Urinary bladder (tissue), 4 donors: ENCODE results near the gene HMCN1. TPM values are rescaled to one million over a fixed set of nuclear protein-coding genes. Genes with fewer than 3 reads are reported as not detected.
"Not testable (repeated sequence)": the region's sequence is repeated elsewhere in the genome, so short reads cannot be mapped to it uniquely, and the experiment has no call there.

ENCODE experiments used
- DNase-seq: peaks from one replicate; pipeline ENCODE4 v3.0.0-alpha.2; 2015; ENCODE audit errors: extremely low spot score
- H3K27ac ChIP-seq: one replicate; pipeline ENCODE4 v1.5.1; 2013; ENCODE audit warnings: low read depth, mild to moderate bottlenecking, moderate library complexity
- H3K36me3 ChIP-seq: one replicate; pipeline ENCODE4 v1.6.1; 2013; ENCODE audit warnings: mild to moderate bottlenecking, moderate library complexity; ENCODE audit not compliant: insufficient read depth
- H3K4me1 ChIP-seq: one replicate; pipeline ENCODE4 v1.6.1; 2013; ENCODE audit warnings: mild to moderate bottlenecking, moderate library complexity; ENCODE audit not compliant: insufficient read depth
- H3K4me3 ChIP-seq: one replicate; pipeline ENCODE4 v1.5.1; 2013; ENCODE audit warnings: low read depth, low read length
- WGBS: extraction: QIAGEN DNeasy Blood & Tissue Kit; methylation state at CpG from one replicate; pipeline ENCODE4 v1.1.7; 2013; 5-methylcytosine and 5-hydroxymethylcytosine counted together
- polyA plus RNA-seq: library from polyadenylated mRNA; stranded (reverse); fragments of 200-250 nt; gene quantifications from one replicate; pipeline ENCODE4 v1.2.3, GENCODE V29; 2013
- total RNA-seq: library from RNA; depleted of rRNA; stranded (reverse); fragments of >200 nt; gene quantifications from one replicate; pipeline ENCODE4 v1.2.3, GENCODE V29; 2014
- donor health status: healthy with polysubstance abuse.
- donor health status: healthy.

Gene HMCN1
- total and polyA plus RNA-seq, 2 donors, result 2.5 to 36.9 TPM

GRCh38 chr1:186193224-186193623 lies 459.0 kb downstream of the HMCN1 start:
- Histone ChIP-seq H3K27ac (no peak overlapping the region), H3K36me3 (no peaks in the 10 kb centered on the region), H3K4me3 (no peak overlapping the region), H3K4me1 (no peaks in the 10 kb centered on the region)
- DNase-seq, result no peak
- 84% methylated on average over 2 of the region's 2 CpGs for WGBS

- DNase-seq, result no peak
- no peak overlapping the region for H3K4me3 ChIP-seq
- 95% methylated on average over 2 of the region's 2 CpGs for WGBS
Measured at GRCh38 chr1:186194107-186194756, 460.0 kb downstream of the HMCN1 start.

GRCh38 chr1:186195377-186195931 lies 461.3 kb downstream of the HMCN1 start:
- 75% methylated on average over 3 of the region's 3 CpGs for WGBS
- Histone ChIP-seq H3K27ac (no peak overlapping the region), H3K36me3 (no peaks in the 10 kb centered on the region), H3K4me3 (no peak overlapping the region), H3K4me1 (no peaks in the 10 kb centered on the region)
- no peak for DNase-seq

More at GRCh38 chr1:186194107-186194756, 460.0 kb downstream of the HMCN1 start:
- H3K4me1 ChIP-seq, result no peaks in the 10 kb centered on the region
- no peaks in the 10 kb centered on the region for H3K36me3 ChIP-seq
- no peak overlapping the region for H3K27ac ChIP-seq

- WGBS, result 86% methylated on average over 5 of the region's 5 CpGs
- H3K27ac ChIP-seq, result no peak overlapping the region
- no peak overlapping the region for H3K4me3 ChIP-seq
- DNase-seq, result no peak
- no peaks in the 10 kb centered on the region for H3K36me3 ChIP-seq
- no peaks in the 10 kb centered on the region for H3K4me1 ChIP-seq
Measured at GRCh38 chr1:186202271-186202764, 468.1 kb downstream of the HMCN1 start.

- H3K27ac ChIP-seq, result no peak overlapping the region
- no peak overlapping the region for H3K4me3 ChIP-seq
- 42% methylated on average over 2 of the region's 2 CpGs for WGBS
- no peaks in the 10 kb centered on the region for H3K36me3 ChIP-seq
- no peaks in the 10 kb centered on the region for H3K4me1 ChIP-seq
- DNase-seq, result no peak
Measured at GRCh38 chr1:186202776-186203175, 468.6 kb downstream of the HMCN1 start.

- WGBS, result 75% methylated on average over 7 of the region's 7 CpGs
Measured at GRCh38 chr1:186206048-186206570, 471.9 kb downstream of the HMCN1 start.

GRCh38 chr1:186207391-186208085 lies 473.3 kb downstream of the HMCN1 start:
- no peak overlapping the region for H3K4me3 ChIP-seq
- no peak overlapping the region for H3K27ac ChIP-seq
- no peaks in the 10 kb centered on the region for H3K36me3 ChIP-seq
- no peaks in the 10 kb centered on the region for H3K4me1 ChIP-seq
- 75% methylated on average over 4 of the region's 4 CpGs for WGBS
- DNase-seq, result no peak

More at GRCh38 chr1:186206048-186206570, 471.9 kb downstream of the HMCN1 start:
- no peak overlapping the region for H3K4me3 ChIP-seq
- H3K27ac ChIP-seq, result no peak overlapping the region
- H3K4me1 ChIP-seq, result no peaks in the 10 kb centered on the region
- no peak for DNase-seq
- H3K36me3 ChIP-seq, result no peaks in the 10 kb centered on the region

- no peak for DNase-seq
- Histone ChIP-seq H3K27ac (no peak overlapping the region), H3K4me1 (no peaks in the 10 kb centered on the region), H3K4me3 (no peak overlapping the region), H3K36me3 (no peaks in the 10 kb centered on the region)
- WGBS, result 46% methylated on average over 4 of the region's 4 CpGs
Measured at GRCh38 chr1:186208405-186209129, 474.4 kb downstream of the HMCN1 start.

- DNase-seq, result no peak
- 84% methylated on average over 10 of the region's 10 CpGs for WGBS
Measured at GRCh38 chr1:186210258-186210657, 476.1 kb downstream of the HMCN1 start.

GRCh38 chr1:186211583-186211982 lies 477.4 kb downstream of the HMCN1 start:
- H3K4me3 ChIP-seq, H3K36me3 ChIP-seq, DNase-seq, H3K27ac ChIP-seq, H3K4me1 ChIP-seq: not testable (repeated sequence)

More at GRCh38 chr1:186210258-186210657, 476.1 kb downstream of the HMCN1 start:
- Histone ChIP-seq H3K4me3 (no peak overlapping the region), H3K4me1 (no peaks in the 10 kb centered on the region), H3K27ac (no peak overlapping the region), H3K36me3 (no peaks in the 10 kb centered on the region)

GRCh38 chr1:186212568-186213224 lies 478.5 kb downstream of the HMCN1 start:
- Histone ChIP-seq H3K36me3 (no peaks in the 10 kb centered on the region), H3K4me1 (no peaks in the 10 kb centered on the region), H3K4me3 (no peak overlapping the region), H3K27ac (no peak overlapping the region)
- 32% methylated on average over 4 of the region's 4 CpGs for WGBS
- DNase-seq, result peak; percentile 46

GRCh38 chr1:186213225-186213607 lies 479.0 kb downstream of the HMCN1 start:
- Histone ChIP-seq H3K27ac (no peak overlapping the region), H3K36me3 (no peaks in the 10 kb centered on the region), H3K4me3 (no peak overlapping the region), H3K4me1 (no peaks in the 10 kb centered on the region)
- no peak for DNase-seq
- WGBS, result 58% methylated on average over 2 of the region's 2 CpGs

- no peak for DNase-seq
- 71% methylated on average over 1 of the region's 1 CpG for WGBS
- Histone ChIP-seq H3K4me1 (no peaks in the 10 kb centered on the region), H3K4me3 (no peak overlapping the region), H3K36me3 (no peaks in the 10 kb centered on the region), H3K27ac (no peak overlapping the region)
Measured at GRCh38 chr1:186214791-186215190, 480.6 kb downstream of the HMCN1 start.
